Activated gamma-delta T cell treated with Interleukin-2 at 50 U/mL for 16 hours (primary cell): ENCODE measurements around the gene RPS15.

ENCODE experiments used
- DNase-seq: peaks from one replicate; pipeline ENCODE4 v3.0.0-alpha.2; 2020

RPS15 gene

GRCh38 chr19:1438035-1438932 lies at the start of gene RPS15:
Gene RPS15, plus strand, starts transcription at chr19:1438396. Its CDS starts 30 bp downstream, at chr19:1438426.
- DNase-seq: peak; percentile 96

DNA sequence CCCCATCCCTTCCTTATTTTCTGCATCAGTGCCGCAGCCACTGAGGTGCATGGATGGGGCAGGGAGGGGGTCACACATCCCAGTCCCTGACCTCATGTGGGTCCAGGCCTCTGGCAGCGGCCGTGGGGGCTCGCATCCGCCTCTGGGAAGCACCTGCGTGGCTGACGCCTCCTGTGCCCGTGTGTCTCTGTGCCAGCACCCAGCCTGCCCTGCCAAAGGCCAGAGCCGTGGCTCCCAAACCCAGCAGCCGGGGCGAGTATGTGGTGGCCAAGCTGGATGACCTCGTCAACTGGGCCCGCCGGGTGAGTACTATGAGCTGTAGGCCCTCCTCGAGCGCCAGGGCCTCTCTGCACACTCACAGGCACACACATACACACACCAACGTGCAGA lies 49.6 kb upstream of the RPS15 start:
- DNase-seq: no peak

GRCh38 chr19:1389033-1389940 lies 48.9 kb upstream of the RPS15 start:
- no peak for DNase-seq

DNA sequence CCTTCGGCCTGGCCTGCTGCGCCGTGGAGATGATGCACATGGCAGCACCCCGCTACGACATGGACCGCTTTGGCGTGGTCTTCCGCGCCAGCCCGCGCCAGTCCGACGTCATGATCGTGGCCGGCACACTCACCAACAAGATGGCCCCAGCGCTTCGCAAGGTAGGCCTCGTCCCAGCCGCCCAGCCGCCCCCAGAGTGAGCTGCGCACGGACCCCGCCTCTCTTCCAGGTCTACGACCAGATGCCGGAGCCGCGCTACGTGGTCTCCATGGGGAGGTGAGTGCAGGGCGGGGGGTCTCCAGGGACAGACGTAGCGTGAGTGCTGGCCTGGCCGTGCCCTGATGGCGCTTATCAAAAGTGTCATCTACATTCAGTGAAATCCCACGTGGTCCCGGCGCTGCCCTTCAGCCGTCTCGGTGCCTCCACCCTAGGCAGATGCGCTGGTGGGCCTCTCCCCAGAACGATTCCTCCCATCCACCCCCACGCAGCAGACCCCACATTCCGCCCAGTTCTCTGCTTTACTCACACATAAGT lies 47.2 kb upstream of the RPS15 start:
- DNase-seq: no peak

DNA sequence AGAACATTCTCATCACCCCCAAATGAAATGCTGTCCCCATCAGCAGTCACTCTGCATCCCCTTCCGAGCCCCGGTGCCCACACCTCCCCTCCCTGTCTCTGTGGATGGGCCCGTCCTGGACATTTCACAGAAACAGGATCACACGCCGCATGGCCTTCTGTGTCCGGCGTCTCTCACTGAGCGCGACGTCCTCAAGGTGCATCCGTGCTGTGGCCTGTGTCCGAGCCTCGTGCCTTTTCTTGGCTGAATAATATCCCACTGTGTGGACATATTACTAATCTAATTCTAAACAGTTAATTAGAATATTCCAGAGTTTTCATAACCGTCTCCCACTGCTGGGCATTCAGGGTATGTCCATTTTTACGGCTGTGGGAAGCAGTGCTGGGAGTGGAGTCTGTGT lies 45.8 kb upstream of the RPS15 start:
- no peak for DNase-seq

DNA sequence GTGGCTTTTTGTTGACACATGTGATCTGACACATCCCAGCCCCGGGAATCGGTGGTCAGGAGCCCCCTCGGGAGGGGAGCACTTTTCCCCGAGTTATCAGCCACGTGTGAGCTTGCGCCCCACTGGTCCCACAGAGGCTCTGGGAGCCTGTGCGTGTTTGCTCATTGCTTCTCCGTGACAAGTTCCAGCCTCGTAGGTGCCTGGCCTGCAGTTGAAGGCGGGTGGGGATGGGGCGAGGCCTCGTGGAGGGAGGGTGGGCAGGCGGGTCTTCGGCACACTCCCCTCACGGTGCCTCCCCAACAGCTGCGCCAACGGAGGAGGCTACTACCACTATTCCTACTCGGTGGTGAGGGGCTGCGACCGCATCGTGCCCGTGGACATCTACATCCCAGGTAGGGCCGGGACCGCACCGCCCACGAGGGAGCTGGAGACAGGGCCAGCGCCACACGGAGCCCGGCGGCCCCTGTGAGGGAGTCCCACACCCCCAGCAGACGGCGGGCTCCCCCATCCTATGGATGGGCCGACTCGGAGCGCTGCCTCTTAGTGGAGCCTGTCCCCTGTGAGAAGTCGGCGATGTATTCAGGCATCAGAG lies 45.2 kb upstream of the RPS15 start:
- no peak for DNase-seq

DNA sequence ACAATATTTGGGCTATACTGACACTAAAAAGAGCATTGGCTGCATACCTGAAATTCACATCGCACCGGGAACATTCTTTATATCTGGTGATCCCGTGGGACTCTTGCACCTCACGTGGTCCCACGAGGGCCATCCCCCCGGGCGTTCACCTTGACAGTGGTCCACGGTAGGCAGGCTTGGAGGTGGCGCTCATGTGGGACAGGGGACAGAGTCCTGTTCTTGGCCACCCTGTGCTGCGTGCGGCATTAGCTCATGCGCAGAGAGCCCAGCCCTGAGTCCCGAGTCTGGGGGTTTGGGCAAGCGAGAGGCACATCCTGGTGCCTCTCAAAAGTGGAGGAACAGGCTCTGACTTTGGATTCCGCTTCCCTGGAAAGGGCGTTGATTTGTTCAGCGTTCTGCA lies 44.4 kb upstream of the RPS15 start:
- DNase-seq: no peak

- DNase-seq: no peak
Measured at GRCh38 chr19:1394252-1395193, 43.7 kb upstream of the RPS15 start.

- no peak for DNase-seq
Measured at GRCh38 chr19:1395194-1396018, 42.8 kb upstream of the RPS15 start.

DNA sequence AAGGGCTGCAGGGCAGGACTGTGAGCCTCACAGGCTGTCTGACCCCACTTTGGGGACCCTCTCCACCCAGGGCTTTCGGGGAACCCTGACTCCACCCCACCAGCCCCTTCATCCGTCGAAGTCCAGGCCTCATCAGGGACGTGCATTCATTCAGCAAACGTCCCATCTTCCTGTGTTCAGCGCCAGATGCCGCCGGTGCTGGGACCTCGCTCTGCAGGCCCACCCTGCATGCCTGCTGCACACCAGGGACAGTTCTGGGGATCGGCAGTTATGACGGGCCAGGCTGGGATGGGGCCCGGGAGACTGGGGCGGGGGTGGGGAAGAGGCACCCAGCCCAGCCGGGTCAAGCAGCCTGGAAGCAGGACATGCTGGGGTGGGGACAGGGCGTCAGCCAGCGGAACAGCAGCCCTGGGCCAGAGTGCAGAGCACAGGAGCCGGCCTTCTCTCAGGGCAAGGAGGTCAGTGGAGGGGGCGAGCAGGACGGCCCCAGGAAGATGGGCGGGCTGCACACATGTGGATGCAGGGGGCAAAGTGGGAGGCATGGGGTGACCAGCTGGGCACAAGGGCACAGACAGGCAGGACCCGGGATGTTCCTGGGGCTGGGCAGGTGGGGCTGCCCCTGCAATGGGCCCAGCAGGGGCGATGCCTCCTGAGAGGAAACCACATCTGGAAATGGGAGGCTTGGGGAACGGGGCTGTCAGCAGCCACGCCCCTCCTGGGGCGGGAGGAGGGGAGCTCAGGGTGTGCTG lies 42.0 kb upstream of the RPS15 start:
- DNase-seq: no peak

DNA sequence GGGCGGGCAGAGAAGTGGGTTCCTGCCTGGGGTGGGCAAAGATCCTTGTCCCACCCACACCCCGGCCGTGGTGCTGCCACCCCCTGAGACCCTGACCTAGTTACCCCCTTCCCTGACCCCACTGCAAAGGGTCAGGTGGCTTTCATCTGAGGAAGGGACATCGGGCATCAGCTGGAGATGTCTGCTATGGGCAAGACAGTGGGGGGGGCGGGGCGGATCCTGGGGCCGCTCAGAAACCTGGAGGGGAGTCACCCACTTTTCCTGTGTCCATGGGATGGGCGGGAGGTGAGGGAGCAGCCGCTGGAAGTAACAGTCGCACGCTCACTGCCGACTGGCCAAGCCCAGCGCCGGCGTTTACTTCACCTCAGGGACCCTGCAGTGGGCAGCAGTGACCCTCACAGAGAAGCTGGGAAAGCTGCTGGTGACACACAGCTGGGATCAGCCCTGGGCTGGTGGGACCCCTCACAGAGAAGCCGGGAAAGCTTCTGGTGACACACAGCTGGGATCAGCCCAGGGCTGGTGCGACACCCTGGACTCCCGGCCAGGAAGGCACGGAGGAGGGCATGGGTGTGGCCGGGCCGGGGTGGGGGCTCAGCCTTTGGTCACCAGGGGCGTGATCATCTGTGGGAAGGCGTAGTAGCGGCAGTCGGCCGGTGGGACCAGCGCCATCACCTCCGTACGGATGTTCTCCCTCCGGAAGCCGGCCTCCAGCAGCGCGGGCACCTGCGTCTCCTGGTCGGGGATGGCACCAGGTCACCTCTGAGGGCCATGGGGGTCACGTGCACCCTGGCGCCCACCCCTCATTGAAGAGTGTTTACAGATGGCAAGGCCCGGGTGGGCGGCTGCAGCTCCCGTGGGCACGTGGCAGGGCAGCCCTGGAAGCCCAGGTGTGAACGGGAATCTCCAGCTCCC lies 41.2 kb upstream of the RPS15 start:
- no peak for DNase-seq

DNA sequence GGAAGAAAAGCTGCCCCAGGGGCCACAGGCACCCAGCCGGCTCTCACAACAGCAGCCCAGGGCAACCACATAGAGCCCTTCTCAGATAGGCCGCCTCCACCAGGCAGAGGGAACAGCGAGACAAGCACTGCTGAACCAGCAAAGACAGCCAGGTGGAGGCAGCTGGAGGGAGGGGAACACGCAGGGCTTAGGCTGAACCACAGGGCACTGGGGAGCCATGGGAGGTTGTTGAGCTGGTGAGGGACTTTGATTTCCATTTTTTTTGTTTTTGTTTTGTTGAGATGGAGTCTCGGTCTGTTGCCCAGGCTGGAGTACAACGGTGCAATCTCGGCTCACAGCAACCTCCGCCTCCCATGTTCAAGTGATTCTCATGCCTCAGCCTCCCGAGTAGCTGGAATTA lies 40.4 kb upstream of the RPS15 start:
- no peak for DNase-seq

DNA sequence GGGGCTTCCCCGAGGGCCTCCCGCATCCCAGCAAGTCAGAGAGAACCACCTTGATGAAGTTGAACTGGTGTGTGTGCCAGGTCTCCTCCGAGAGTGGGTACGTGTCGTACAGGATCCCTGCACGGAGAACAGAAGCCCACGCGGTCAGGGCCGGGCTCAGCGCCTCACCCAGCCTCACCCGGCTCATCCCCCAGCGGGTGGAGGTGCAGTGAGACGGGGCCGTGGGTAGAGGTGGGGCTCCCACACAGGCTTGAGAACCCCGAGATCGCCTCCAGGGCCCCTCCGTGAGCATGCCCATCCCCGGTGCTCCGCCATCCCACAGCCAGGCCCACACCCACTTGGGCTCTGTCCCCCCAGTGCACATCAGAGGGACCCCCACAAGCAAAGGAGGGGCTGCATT lies 39.1 kb upstream of the RPS15 start:
- DNase-seq: no peak

DNA sequence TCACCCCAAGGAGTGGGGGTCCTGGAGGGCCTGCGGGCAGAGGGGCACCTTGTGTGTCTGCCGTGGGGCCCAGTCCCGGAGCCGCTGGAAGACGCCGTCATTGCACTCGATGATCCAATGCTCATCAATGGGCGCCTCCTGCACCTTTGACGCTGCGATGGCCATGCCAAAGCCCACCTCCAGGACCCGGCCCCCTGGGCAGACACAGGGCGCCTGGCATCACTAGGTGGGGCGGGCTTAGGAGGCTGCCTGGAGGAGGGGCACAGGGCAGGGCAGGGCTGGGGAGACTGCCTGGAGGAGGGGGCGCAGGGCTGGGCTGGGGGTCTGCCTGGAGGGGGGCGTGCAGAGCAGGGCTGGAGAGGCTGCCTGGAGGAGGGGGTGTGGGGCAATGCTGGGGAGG lies 38.5 kb upstream of the RPS15 start:
- DNase-seq: no peak

- DNase-seq: no peak
Measured at GRCh38 chr19:1400281-1401137, 37.7 kb upstream of the RPS15 start.

GRCh38 chr19:1401138-1401888 lies 36.9 kb upstream of the RPS15 start, which contains the start of gene GAMT:
Gene GAMT, minus strand, starts transcription at chr19:1401542. Its CDS starts 66 bp downstream, at chr19:1401476.
- peak; percentile 47 for DNase-seq

- DNase-seq: no peak
Measured at GRCh38 chr19:1401889-1402217, 36.3 kb upstream of the RPS15 start.
